Renal cortex interstitium (tissue), 3 donors: Measurements from ENCODE around the gene RAX2. TPM values are rescaled to one million over a fixed set of nuclear protein-coding genes. Genes with fewer than 3 reads are reported as not detected.

Source experiments
- polyA plus RNA-seq, 3 donors: library from polyadenylated mRNA; unstranded; fragments of 120-200 nt; gene quantifications; one replicate each; pipeline ENCODE4 v1.2.1, GENCODE V29; 2013; ENCODE audit not compliant: insufficient read length in 3 of 3

Gene RAX2
- polyA plus RNA-seq, 3 donors, result not detected

Other genes with a start within 250 kb of the RAX2 start
- gene TEKTIP1, start 233.1 kb downstream of the RAX2 start, polyA plus RNA-seq, result 10 to 100 TPM in 1 of 3 donors, 1 to 10 TPM in 2; 3.3 to 10.7 (median 6.5) TPM
- gene MFSD12, start 214.6 kb downstream of the RAX2 start, polyA plus RNA-seq, result 10 to 100 TPM; 44.0 to 93.7 (median 60.7) TPM
- 10 to 100 TPM; 67.6 to 94.6 (median 91.9) TPM for gene HMG20B, start 199.3 kb downstream of the RAX2 start, polyA plus RNA-seq
- gene GIPC3, start 186.8 kb downstream of the RAX2 start, polyA plus RNA-seq, result 1 to 10 TPM; 3.1 to 3.8 (median 3.6) TPM
- 1 to 10 TPM; 2.2 to 4.2 (median 3.5) TPM for gene TBXA2R, start 165.4 kb downstream of the RAX2 start, polyA plus RNA-seq
- gene CACTIN, start 145.4 kb downstream of the RAX2 start, polyA plus RNA-seq, result 10 to 100 TPM; 17.5 to 30.8 (median 28.9) TPM
- gene PIP5K1C, start 71.8 kb downstream of the RAX2 start, polyA plus RNA-seq, result 10 to 100 TPM; 19.7 to 30.2 (median 28.9) TPM
- 10 to 100 TPM in 2 of 3 donors, 1 to 10 TPM in 1; 8.3 to 14.8 (median 11.1) TPM for gene TJP3, start 63.8 kb downstream of the RAX2 start, polyA plus RNA-seq
- 10 to 100 TPM; 11.7 to 21.0 (median 18.5) TPM for gene APBA3, start 10.5 kb downstream of the RAX2 start, polyA plus RNA-seq
- 10 to 100 TPM; 26.4 to 46.6 (median 42.0) TPM for gene MRPL54, start 9.5 kb downstream of the RAX2 start, polyA plus RNA-seq
- gene MATK, start 14.2 kb upstream of the RAX2 start, polyA plus RNA-seq, result 1 to 10 TPM in 1 of 3 donors, under 1 TPM in 2; 0.88 to 1.9 (median 0.90) TPM
- 1 to 10 TPM; 2.3 to 3.6 (median 3.2) TPM for gene ZFR2, start 96.8 kb upstream of the RAX2 start, polyA plus RNA-seq
- gene ATCAY, start 108.5 kb upstream of the RAX2 start, polyA plus RNA-seq, result under 1 TPM; 0.33 to 0.51 (median 0.39) TPM
- gene NMRK2, start 160.8 kb upstream of the RAX2 start, polyA plus RNA-seq, result not detected
- 10 to 100 TPM; 32.7 to 50.8 (median 42.1) TPM for gene DAPK3, start 198.9 kb upstream of the RAX2 start, polyA plus RNA-seq
- 1,000 to 10,000 TPM; 1,532 to 1,936 (median 1,761) TPM for gene EEF2, start 213.2 kb upstream of the RAX2 start, polyA plus RNA-seq
- 10 to 100 TPM; 30.7 to 36.6 (median 33.3) TPM for gene PIAS4, start 235.5 kb upstream of the RAX2 start, polyA plus RNA-seq